ENCODE data around the gene GALM. TPM values are rescaled to one million over a fixed set of nuclear protein-coding genes. Genes with fewer than 3 reads are reported as not detected.

The GALM gene
- total and polyA plus RNA-seq, 10 of the 15 experiments (the other 5 are each of a cell fraction or from before 2014, with no cell fraction given): 1.1 to 4.0 (median 1.7) TPM

GRCh38 chr2:38740851-38741731, 75.2 kb downstream of the GALM start (continued):
- TF ChIP-seq ZNF687 (IDR thresholded peaks at IDR 0.05) (no peak), RAD21 (IDR thresholded peaks at IDR 0.05; ENCODE audit: insufficient read depth, low read depth, low read length) (peak; percentile 41)

DNA sequence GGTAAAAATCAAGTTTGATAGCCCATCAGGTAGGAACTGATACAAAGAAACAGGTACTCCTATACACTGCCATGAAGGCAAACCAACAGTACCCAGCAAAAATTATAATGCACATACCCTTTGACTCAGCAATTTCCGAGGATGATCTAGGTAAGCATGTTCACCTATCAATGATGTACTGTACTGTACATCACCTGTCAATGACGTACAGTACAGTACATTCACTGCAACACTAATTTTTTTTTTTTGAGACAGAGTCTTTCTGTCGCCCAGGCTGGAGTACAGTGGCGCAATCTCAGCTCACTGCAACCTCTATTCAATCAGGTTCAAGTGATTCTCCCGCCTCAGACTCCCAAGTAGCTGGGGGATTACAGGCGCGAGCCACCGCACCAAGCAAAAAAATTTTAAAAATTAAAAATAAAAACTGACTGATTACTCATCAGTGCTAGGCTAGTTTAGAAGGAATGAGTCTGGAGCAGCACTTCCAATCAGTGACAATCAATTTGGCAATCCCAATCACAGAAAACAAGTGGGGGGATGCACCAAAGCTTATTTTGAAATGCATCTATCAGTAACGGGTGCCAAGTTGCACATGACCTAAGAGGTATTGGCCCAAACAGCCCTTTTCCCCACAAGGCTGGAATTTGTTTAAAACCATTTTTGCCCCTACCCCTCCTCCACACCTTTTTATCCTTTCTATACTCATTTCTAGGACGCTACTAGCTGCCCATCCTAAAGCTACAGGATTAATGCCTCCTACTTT, 77.1 kb downstream of the GALM start:
- Histone ChIP-seq H2AFZ (ENCODE audit: control insufficient read depth, low read depth, low read length) (no peak overlapping the region), H3K27ac (ENCODE audit: control insufficient read depth, insufficient read depth) (no peak overlapping the region), H3K4me3 (peak overlapping the region; percentile 2; the same call in 1 of the 2 replicates), H3K9ac (ENCODE audit: control insufficient read depth, insufficient read depth, low read length) (no peak overlapping the region), H3K27me3 (replicated peaks in 1 of 2; ENCODE audit: control insufficient read depth in 2 of 2, insufficient read depth in 2 of 2, low read length in 1 of 2) (no peaks in the 10 kb centered on the region), H3K9me3 (replicated peaks; ENCODE audit: control insufficient read depth, insufficient read depth, low read length) (no peaks in the 10 kb centered on the region; the same call in 2 of the 3 replicates), H3K4me2 (ENCODE audit: control insufficient read depth, insufficient read depth) (no peak overlapping the region), H3K36me3 (ENCODE audit: control insufficient read depth in 2 of 2, insufficient read depth in 2 of 2, low read length in 1 of 2) (peaks cover 7 to 42% of the 10 kb centered on the region in 2 experiments), H3K79me2 (ENCODE audit: control insufficient read depth, insufficient read depth, low read length) (peaks cover 48% of the 10 kb centered on the region), H3K4me1 (ENCODE audit: control insufficient read depth, insufficient read depth, low read length) (no peaks in the 10 kb centered on the region), H4K20me1 (ENCODE audit: control insufficient read depth, insufficient read depth) (no peaks in the 10 kb centered on the region)
- no TSS peak for BruUV-seq (replicated peaks)
- intact Hi-C loops (cut with micrococcal nuclease; ENCODE audit: unreplicated experiment): loop anchor here (10.0 kb wide), 2 partner anchors 368 to 428 kb away; partner anchors contain the start of gene ATL2
- in situ Hi-C loops (cut with MboI): no loop called here
- ChIA-PET SMC1A (ENCODE audit: uncharacterized antibody, unreplicated experiment) (interaction anchor here (0.6 to 5.5 kb wide), 15 partner anchors 9 to 467 kb away, joined by 3 to 48 read pairs (median 3); no protein-coding TSS in a partner anchor), POLR2A (interaction anchor here (1.0 to 1.5 kb wide), 5 partner anchors 8 to 180 kb away, joined by 3 to 5 read pairs (median 4); partner anchors contain the start of gene SRSF7), CTCF (interaction anchor here (0.6 to 12.6 kb wide), 18 partner anchors 10 to 486 kb away, joined by 3 to 162 read pairs (median 4); partner anchors contain the start of gene HNRNPLL), RAD21 (ENCODE audit: unreplicated experiment) (interaction anchor here (1.1 to 5.0 kb wide), 7 partner anchors 20 to 178 kb away, joined by 4 to 47 read pairs (median 5); no protein-coding TSS in a partner anchor)
- DNase-seq (ENCODE audit: low read depth, low spot score) (no peak), FAIRE-seq (no peak), ATAC-seq (peak; percentile 11)
- WGBS (ENCODE audit: insufficient coverage, insufficient replicate concordance, low lambda C conversion rate, missing lambda C conversion rate): 85% methylated on average over 10 of the region's 10 CpGs
- peak; percentile 42; the same call in 1 of the 2 replicates for TF ChIP-seq PML (IDR thresholded peaks at IDR 0.05; ENCODE audit: low read length)
- TF ChIP-seq POLR2AphosphoS5 (IDR thresholded peaks at IDR 0.05; ENCODE audit: low read length): peak; percentile 62
- TF ChIP-seq JUNB (IDR thresholded peaks at IDR 0.05): no peak
